Neural cell (in vitro differentiated cells): ENCODE data around the gene ZNF148.

Experiments
- EP300 ChIP-seq: fragments of 450-650 bp; conservative IDR thresholded peaks from 2 replicates; pipeline ENCODE4 v1.6.1; 2014; ENCODE audit warnings: antibody characterized with exemption, mild to moderate bottlenecking, moderate library complexity; ENCODE audit not compliant: poor library complexity, severe bottlenecking
- MXI1 ChIP-seq: fragments of 450-650 bp; conservative IDR thresholded peaks from 2 replicates; pipeline ENCODE4 v1.6.1; 2014; ENCODE audit warnings: antibody characterized with exemption, mild to moderate bottlenecking; ENCODE audit not compliant: poor library complexity, severe bottlenecking
- POLR2AphosphoS5 ChIP-seq: IDR thresholded peaks from 2 replicates; pipeline ENCODE4 v1.6.1; 2012
- RAD21 ChIP-seq: fragments of 450-650 bp; conservative IDR thresholded peaks from 2 replicates; pipeline ENCODE4 v1.6.1; 2014; ENCODE audit warnings: antibody characterized with exemption, mild to moderate bottlenecking, moderate library complexity
- TF ChIP-seq, protein P1 (sequence below): fragments of 450-650 bp; IDR thresholded peaks from 2 replicates; pipeline ENCODE4 v1.5.1; 2014; ENCODE audit warnings: antibody characterized with exemption, mild to moderate bottlenecking, moderate library complexity; ENCODE audit not compliant: poor library complexity, severe bottlenecking

- TF ChIP-seq, protein P1, sequence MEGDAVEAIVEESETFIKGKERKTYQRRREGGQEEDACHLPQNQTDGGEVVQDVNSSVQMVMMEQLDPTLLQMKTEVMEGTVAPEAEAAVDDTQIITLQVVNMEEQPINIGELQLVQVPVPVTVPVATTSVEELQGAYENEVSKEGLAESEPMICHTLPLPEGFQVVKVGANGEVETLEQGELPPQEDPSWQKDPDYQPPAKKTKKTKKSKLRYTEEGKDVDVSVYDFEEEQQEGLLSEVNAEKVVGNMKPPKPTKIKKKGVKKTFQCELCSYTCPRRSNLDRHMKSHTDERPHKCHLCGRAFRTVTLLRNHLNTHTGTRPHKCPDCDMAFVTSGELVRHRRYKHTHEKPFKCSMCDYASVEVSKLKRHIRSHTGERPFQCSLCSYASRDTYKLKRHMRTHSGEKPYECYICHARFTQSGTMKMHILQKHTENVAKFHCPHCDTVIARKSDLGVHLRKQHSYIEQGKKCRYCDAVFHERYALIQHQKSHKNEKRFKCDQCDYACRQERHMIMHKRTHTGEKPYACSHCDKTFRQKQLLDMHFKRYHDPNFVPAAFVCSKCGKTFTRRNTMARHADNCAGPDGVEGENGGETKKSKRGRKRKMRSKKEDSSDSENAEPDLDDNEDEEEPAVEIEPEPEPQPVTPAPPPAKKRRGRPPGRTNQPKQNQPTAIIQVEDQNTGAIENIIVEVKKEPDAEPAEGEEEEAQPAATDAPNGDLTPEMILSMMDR = no peak
- TF ChIP-seq EP300 (no peak), POLR2AphosphoS5 (no peak), RAD21 (no peak), MXI1 (no peak)
These were observed 7.2 kb upstream of the ZNF148 start for GRCh38 chr3:125382298-125382697.
